GM12878 (cell line): Measurements from ENCODE around the gene CCDC74A. TPM values are rescaled to one million over a fixed set of nuclear protein-coding genes. Genes with fewer than 3 reads are reported as not detected.
A peak's percentile ranks its signal among the peaks of the same experiment; 100 is the strongest.
"Not testable (repeated sequence)": the region's sequence is repeated elsewhere in the genome, so short reads cannot be mapped to it uniquely, and the experiment has no call there.

Source experiments
- ATAC-seq: fragments of 200-7000 bp; cut with Tn5 transposase; 3 replicates; pipeline ENCODE4 v1.9.1; 2020; ENCODE audit warnings: mild to moderate bottlenecking, moderate library complexity
- BruUV-seq: library from RNA; stranded (reverse); fragments of 400-500 nt; replicated peaks from 2 replicates; lab custom pipeline; 2021; lab: Mats Ljungman, UMichigan
- CTCF ChIA-PET: fragments of 300-600 bp; sonication (Branson Sonifier 250); formaldehyde crosslinking; extraction: SDS; loops from one replicate; lab custom pipeline; 2021; ENCODE audit warnings: inconsistent platforms; lab: Yijun Ruan, JAX
- POLR2A ChIA-PET: fragments of 350-600 bp; formaldehyde crosslinking; extraction: SDS; loops from one replicate; lab custom pipeline; 2021; ENCODE audit warnings: inconsistent platforms; lab: Charles Lee
- RAD21 ChIA-PET: fragments of 300-600 bp; sonication (Branson Sonifier 250); formaldehyde crosslinking; loops from one replicate; lab custom pipeline; 2023; ENCODE audit warnings: antibody characterized with exemption; ENCODE audit not compliant: unreplicated experiment; lab: Charles Lee
- SMC1A ChIA-PET: fragments of 300-600 bp; sonication (Branson Sonifier 250); formaldehyde crosslinking; loops from one replicate; lab custom pipeline; 2023; ENCODE audit not compliant: unreplicated experiment, uncharacterized antibody; lab: Charles Lee
- DNase-seq: peaks from one replicate; pipeline ENCODE4 v3.0.0-alpha.2; 2011; ENCODE audit warnings: low read depth, low spot score
- FAIRE-seq: peaks from 3 replicates; lab custom pipeline; 2011; peaks lifted over from hg19 to GRCh38; lab: Jason Lieb, UNC
- H2AFZ ChIP-seq: 2 replicates; pipeline ENCODE4 v1.6.0; 2011; ENCODE audit warnings: low read depth, low read length, control low read depth; ENCODE audit not compliant: control insufficient read depth
- H3K27ac ChIP-seq: 2 replicates; pipeline ENCODE4 v1.5.1; 2011; ENCODE audit warnings: control low read depth; ENCODE audit not compliant: control insufficient read depth, insufficient read depth
- H3K27me3 ChIP-seq, 2 experiments: replicated peaks in 1 of 2; 2 replicates each; pipeline versions ENCODE4 v1.6.0 to v1.6.1; 2011; ENCODE audit warnings: low read length in 1 of 2; ENCODE audit not compliant: control insufficient read depth in 2 of 2, insufficient read depth in 2 of 2
- H3K36me3 ChIP-seq, 2 experiments: 2 replicates each; pipeline ENCODE4 v1.5.1; 2011; ENCODE audit warnings: low read length in 1 of 2; ENCODE audit not compliant: control insufficient read depth in 2 of 2, insufficient read depth in 2 of 2
- H3K4me1 ChIP-seq: 2 replicates; pipeline ENCODE4 v1.6.1; 2011; ENCODE audit warnings: mild to moderate bottlenecking, low read length, moderate library complexity, mixed read lengths; ENCODE audit not compliant: control insufficient read depth, insufficient read depth
- H3K4me2 ChIP-seq: 2 replicates; pipeline ENCODE4 v1.6.0; 2011; ENCODE audit warnings: control low read depth; ENCODE audit not compliant: control insufficient read depth, insufficient read depth
- H3K4me3 ChIP-seq: fragments of 200-600 bp; sonication (generic); 2 replicates; pipeline ENCODE4 v1.5.1; 2016
- H3K79me2 ChIP-seq: 2 replicates; pipeline ENCODE4 v1.6.0; 2011; ENCODE audit warnings: low read length; ENCODE audit not compliant: control insufficient read depth, insufficient read depth
- H3K9ac ChIP-seq: 2 replicates; pipeline ENCODE4 v1.8.0; 2011; ENCODE audit warnings: low read length, control low read depth, mixed read lengths; ENCODE audit not compliant: control insufficient read depth, insufficient read depth
- H3K9me3 ChIP-seq: replicated peaks from 3 replicates; pipeline ENCODE4 v1.5.1; 2011; ENCODE audit warnings: mild to moderate bottlenecking, low read length; ENCODE audit not compliant: control insufficient read depth, insufficient read depth
- H4K20me1 ChIP-seq: 2 replicates; pipeline ENCODE4 v1.6.0; 2011; ENCODE audit not compliant: control insufficient read depth, insufficient read depth
- CTCF ChIP-seq, 3 experiments: IDR thresholded peaks in 2 of 3; conservative IDR thresholded peaks in 1 of 3; 2 replicates each; pipeline ENCODE4 v1.5.1; 2011; ENCODE audit warnings: low read depth in 3 of 3, low read length in 3 of 3, mild to moderate bottlenecking in 3 of 3, control low read depth in 2 of 3, moderate library complexity in 2 of 3, inconsistent platforms in 1 of 3, mixed read lengths in 1 of 3; ENCODE audit not compliant: control insufficient read depth in 2 of 3, insufficient read depth in 1 of 3; ENCODE audit errors: extremely low read depth in 1 of 3
- DPF2 ChIP-seq: fragments of 450-650 bp; IDR thresholded peaks from 2 replicates; pipeline ENCODE4 v1.6.1; 2017; ENCODE audit warnings: mild to moderate bottlenecking
- MTA2 ChIP-seq: fragments of 450-650 bp; IDR thresholded peaks from 2 replicates; pipeline ENCODE4 v1.6.1; 2016; ENCODE audit warnings: low read depth, mild to moderate bottlenecking, moderate library complexity
- WGBS: methylation state at CpG from one replicate; pipeline ENCODE4 v1.1.6; 2016; ENCODE audit warnings: low lambda C conversion rate; ENCODE audit not compliant: insufficient replicate concordance, insufficient coverage; ENCODE audit errors: missing lambda C conversion rate; 5-methylcytosine and 5-hydroxymethylcytosine counted together
- in situ Hi-C: fragments of 300-500 bp; cut with MboI; formaldehyde crosslinking; loops from 9 replicates; pipeline ENCODE4 v1.14.3; 2018; ENCODE audit warnings: mixed read lengths
- intact Hi-C: fragments of 100-400 bp; cut with micrococcal nuclease; formaldehyde crosslinking; loops from one replicate; pipeline ENCODE4 v1.14.2; 2022; ENCODE audit not compliant: unreplicated experiment
- polyA plus RNA-seq, 11 experiments: library from polyadenylated mRNA; depleted of rRNA in 4 of 11; unstranded in 6 of 11; stranded (reverse) in 5 of 11; fragments of >200 nt; fragmentation: Nextera tagmentation in 4 of 11; fragmentation: Illumina TruSeq in 1 of 11; extraction: Ambion mirVana in 4 of 11; extraction: Trizol in 1 of 11; gene quantifications; 1 replicate in 1 of 11; 2 replicates in 10 of 11; pipeline versions ENCODE4 v1.2.1 to v1.2.3, GENCODE V29; 2011 to 2016; ENCODE audit warnings: inconsistent platforms in 2 of 11, missing spikeins in 2 of 11, low read depth in 1 of 11
- total RNA-seq, 4 experiments: library from RNA; depleted of rRNA in 3 of 4; stranded (reverse); fragments of >200 nt in 3 of 4; fragmentation: Illumina TruSeq in 1 of 4; extraction: Trizol in 1 of 4; gene quantifications; 2 replicates each; pipeline versions ENCODE4 v1.2.1 to v1.2.3, GENCODE V29; 2013 to 2021

Gene CCDC74A
- total and polyA plus RNA-seq, 10 of the 15 experiments (the other 5 are each of a cell fraction or from before 2014, with no cell fraction given) = 14.3 to 133 (median 64.2) TPM

DNA sequence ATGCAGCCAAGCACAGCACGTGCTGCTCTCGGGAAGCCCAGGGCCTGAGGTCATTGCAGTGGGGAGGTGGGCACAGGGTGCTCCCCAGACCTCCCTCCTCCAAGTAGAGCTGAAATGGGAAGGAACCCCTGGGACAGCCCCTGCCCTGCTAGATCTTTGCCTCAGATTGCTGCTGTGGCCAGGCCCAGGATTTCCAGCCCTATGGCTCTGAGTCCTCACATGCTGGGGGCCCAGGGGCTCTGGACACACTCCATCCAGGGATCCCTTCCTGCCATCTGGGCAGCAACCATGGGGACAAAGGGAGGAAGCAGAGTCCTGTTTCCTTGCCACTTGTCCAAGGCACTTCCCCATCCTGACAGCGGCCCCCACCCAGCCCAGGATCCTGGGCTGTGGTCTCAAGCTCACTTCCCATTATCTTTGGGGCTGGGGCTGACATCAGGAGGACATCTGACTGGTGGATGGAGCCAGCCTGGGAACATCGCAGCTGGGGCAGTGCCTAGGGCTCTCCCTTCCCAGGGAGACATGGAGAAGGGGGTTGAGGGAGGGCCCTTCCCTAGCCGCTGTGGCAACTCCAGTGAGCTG is 2.3 kb downstream of the CCDC74A start:
- RAD21 ChIA-PET = interaction anchor here (1.5 kb wide), 1 partner anchor 138 kb away, joined by 3 read pairs; no protein-coding TSS in a partner anchor
- H3K27ac ChIP-seq = peak overlapping the region; percentile 75
- BruUV-seq = TSS peak; percentile 77
- intact Hi-C loops = loop anchor here (5.0 kb wide), 1 partner anchor 118 kb away; no protein-coding TSS in a partner anchor
- not testable (repeated sequence) for H3K9me3 ChIP-seq, H3K9ac ChIP-seq
- TF ChIP-seq DPF2 (0 out of 2 replicates have a peak, but pooled peaks have one; percentile 25), MTA2 (peak; percentile 7; the same call in 1 of the 2 replicates)
- TF ChIP-seq, all 136 proteins: peak for 2; not testable (repeated sequence) for 134
- in situ Hi-C loops = loop anchor here (5.0 kb wide), 1 partner anchor 1393 kb away; no protein-coding TSS in a partner anchor
- H4K20me1 ChIP-seq, H3K36me3 ChIP-seq, ATAC-seq, H3K4me1 ChIP-seq, POLR2A ChIA-PET, H3K4me2 ChIP-seq, FAIRE-seq, H3K27me3 ChIP-seq, DNase-seq, H2AFZ ChIP-seq, H3K79me2 ChIP-seq: not testable (repeated sequence)
- WGBS = 68% methylated on average over 5 of the region's 5 CpGs
- H3K4me3 ChIP-seq = peak overlapping the region; percentile 55; the same call in 1 of the 2 replicates
- CTCF ChIA-PET = interaction anchor here (4.1 kb wide), 1 partner anchor 37 kb away, joined by 25 read pairs; the partner anchor contains the start of gene MZT2A
- SMC1A ChIA-PET = interaction anchor here (1.0 to 1.6 kb wide), 2 partner anchors 8 to 436 kb away, joined by 3 to 4 read pairs; partner anchors contain the start of gene FAM168B

- intact Hi-C loops, FAIRE-seq, in situ Hi-C loops, H3K4me2 ChIP-seq, BruUV-seq, RAD21 ChIA-PET, H3K4me3 ChIP-seq, ATAC-seq, SMC1A ChIA-PET, DNase-seq, H4K20me1 ChIP-seq, H3K9me3 ChIP-seq, H3K9ac ChIP-seq, POLR2A ChIA-PET, H3K36me3 ChIP-seq, H3K4me1 ChIP-seq, H3K79me2 ChIP-seq, H3K27ac ChIP-seq, H3K27me3 ChIP-seq, H2AFZ ChIP-seq: not testable (repeated sequence)
- CTCF ChIA-PET = interaction anchor here (4.1 kb wide), 1 partner anchor 38 kb away, joined by 25 read pairs; the partner anchor contains the start of gene MZT2A
- 0 out of 6 replicates have a peak, but pooled peaks of 1 of the 3 experiments have one; percentile 14 for TF ChIP-seq CTCF (IDR thresholded peaks at IDR 0.05 in 2 of 3, conservative IDR thresholded peaks at IDR 0.05 in 1 of 3; ENCODE audit: control insufficient read depth in 2 of 3, extremely low read depth in 1 of 3, insufficient read depth in 1 of 3, low read depth in 3 of 3, low read length in 3 of 3)
- 68% methylated on average over 18 of the region's 22 CpGs for WGBS
These were observed 3.1 kb downstream of the CCDC74A start for GRCh38 chr2:131530626-131531344.

DNA sequence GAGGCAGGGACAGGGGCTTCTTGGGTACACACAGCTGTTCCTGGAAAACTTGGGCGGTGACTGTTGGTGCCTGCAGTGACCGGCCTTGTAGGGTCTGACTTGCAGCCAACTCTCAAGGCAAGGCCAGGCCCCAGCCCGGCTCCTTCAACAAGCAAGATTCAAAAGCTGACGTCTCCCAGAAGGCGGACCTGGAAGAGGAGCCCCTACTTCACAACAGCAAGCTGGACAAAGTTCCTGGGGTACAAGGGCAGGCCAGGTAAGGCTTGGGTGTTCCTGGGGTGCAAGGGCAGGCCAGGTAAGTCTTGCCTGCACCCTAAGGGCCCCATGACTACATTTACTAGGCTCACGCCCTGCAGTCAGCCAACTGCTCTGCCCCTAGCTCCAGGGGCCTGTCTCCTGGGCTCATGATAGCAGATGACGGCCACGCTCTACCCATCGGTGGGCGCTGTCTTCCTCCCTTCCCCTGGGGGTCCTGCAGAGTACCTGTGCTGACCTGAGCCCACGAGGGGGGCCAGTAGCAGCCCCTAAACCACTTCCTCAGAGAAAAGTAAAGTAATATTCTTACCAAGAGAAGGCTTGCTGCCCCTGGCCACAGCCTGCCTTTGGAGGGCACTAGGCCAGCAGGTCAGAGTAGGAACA is 4.0 kb downstream of the CCDC74A start:
- RAD21 ChIA-PET, CTCF ChIA-PET, SMC1A ChIA-PET, BruUV-seq, intact Hi-C loops, H2AFZ ChIP-seq, H3K9ac ChIP-seq, H3K4me1 ChIP-seq, H3K79me2 ChIP-seq, H3K4me2 ChIP-seq, H4K20me1 ChIP-seq, DNase-seq, POLR2A ChIA-PET, H3K9me3 ChIP-seq, ATAC-seq, H3K36me3 ChIP-seq, H3K27ac ChIP-seq, H3K27me3 ChIP-seq, H3K4me3 ChIP-seq, in situ Hi-C loops, FAIRE-seq: not testable (repeated sequence)
- 41% methylated on average over 6 of the region's 11 CpGs for WGBS
